Measurements from ENCODE around the gene OXLD1.
"Not testable (repeated sequence)": the region's sequence is repeated elsewhere in the genome, so short reads cannot be mapped to it uniquely, and the experiment has no call there.

The OXLD1 gene

DNA sequence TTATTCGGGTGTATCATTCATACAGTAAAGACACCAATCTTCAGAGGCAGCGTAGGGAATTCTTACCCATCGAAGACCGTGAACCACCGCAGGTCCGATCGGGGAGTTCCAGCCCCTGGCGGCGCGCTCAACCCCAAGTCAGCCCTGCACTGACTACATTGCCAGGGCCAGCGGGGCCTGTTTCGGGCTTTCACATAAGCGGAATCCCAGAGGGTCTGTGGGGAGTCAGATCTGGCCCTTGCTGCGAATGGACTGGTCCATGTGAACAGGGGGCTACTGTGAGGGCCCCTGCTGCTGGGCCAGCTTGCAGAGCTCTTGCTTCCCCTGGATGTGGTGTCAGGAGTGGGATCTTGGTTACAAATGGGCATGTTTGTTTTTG lies 17.7 kb downstream of the OXLD1 start:
- ATAC-seq, result no peak

DNA sequence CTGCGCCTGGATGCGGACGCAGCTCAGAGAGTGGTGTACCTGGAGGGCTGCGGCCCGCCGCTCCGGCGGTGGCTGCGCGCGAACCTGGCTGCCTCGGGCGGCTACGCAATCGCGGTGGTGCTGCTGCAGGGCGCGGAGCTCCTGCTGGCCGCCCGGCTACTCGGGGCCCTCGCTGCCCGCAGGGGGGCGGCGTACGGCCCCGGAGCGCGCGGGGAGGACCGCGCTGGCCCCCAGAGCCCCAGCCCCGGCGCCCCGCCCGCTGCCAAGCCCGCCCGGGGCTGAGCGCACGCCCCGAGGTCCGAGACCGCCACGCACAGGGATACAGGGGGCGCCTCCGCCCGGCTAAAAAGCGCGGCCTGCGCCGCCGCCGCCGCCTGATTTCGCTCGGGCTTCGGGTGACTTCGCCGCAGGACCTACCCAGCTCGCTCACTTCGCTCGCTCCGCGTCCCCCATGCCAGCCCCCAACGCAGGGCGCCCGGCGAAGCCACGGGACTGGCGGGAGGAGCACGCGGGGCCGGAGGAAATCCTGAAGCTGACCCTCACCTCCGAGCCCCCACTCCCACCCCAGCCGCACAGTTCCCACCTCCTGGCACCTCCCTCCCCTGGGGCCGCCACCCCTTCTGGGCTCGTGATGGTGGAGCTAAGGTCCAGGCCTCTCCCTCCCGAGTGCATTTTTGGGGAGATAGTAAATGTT lies 18.2 kb downstream of the OXLD1 start:
- no peak for ATAC-seq

DNA sequence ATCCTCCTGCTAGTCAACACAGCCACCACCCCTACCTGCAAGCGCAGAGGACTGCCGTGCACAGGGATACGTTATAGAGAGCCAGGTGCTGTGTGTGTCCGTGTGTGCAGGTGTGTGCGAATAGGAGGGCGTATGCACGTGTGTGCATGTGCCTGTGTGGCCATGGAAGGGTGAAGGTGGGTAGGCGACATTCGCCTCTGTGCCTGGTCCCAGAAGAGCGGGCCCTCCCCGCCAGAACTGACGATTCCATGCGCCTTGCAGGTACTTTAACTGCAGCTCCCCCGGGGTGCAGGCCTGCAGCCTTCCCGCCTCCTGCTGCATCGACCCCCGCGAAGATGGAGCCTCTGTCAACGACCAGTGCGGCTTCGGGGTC lies 18.8 kb downstream of the OXLD1 start:
- no peak for ATAC-seq

DNA sequence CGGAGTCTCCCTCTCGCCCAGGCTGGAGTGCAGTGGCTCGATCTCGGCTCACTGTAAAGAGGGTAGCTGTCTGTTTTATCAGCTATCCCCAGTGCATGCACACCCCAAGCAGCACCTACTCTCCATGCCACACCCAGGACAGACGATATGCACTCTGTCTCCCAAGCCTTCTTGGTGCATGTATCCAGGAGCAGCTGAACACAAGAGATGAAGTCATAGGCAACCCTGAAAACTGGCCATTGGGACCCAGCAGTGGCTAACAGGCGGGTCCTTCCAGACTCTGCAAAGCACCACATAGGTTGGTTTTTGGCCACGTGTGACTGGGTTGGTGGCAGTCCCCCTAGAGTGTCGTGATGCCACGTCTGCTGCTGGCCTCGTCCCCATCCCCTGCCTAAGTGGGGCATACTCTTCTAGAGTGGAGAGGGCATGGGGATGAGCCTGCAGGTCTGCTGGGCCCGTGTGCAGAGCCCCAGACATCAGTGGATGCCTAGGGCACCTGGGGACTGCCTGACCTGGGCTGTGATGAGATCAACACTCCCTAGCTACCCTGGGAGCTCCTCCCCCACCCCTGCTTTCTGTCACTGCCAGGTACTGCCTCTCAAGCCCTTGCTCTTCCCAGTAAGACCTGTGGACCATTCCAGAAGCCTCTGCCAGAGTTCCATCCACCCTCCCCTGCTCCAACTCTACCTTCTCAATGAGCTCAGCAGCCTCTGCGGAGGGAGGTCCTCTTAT lies 19.4 kb downstream of the OXLD1 start:
- ATAC-seq, result no peak

DNA sequence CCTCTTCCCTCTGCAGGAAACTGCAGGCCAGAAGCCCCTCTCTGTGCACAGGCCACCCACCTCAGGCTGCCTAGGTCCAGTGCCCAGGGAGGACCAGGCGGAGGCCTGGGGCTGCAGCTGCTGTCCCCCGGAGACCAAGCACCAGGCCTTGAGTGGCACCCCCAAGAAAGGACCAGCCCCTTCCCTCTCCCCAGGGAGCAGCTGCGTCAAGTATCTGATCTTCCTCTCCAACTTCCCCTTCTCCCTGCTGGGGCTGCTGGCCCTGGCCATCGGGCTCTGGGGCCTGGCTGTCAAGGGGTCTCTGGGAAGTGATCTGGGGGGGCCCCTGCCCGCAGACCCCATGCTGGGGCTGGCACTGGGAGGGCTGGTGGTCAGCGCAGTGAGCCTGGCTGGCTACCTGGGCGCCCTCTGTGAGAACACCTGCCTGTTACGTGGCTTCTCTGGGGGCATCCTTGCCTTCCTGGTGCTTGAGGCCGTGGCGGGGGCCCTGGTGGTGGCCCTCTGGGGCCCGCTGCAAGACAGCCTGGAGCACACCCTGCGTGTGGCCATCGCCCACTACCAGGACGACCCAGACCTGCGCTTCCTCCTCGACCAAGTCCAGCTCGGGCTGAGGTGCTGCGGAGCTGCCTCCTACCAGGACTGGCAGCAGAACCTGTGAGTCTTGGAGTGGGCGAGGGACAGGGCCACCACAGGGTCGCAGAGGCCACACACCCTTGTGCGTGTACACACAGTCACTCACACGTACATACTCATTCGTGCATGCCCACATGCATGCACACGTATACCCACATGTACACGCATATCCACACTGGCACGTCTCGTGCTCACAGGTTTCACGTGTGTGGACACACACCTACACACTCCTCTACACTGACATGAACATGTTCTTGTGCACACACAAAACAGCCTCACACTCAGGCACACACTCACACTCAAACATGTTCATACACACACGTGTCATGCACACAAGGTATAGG lies 21.1 kb downstream of the OXLD1 start:
- no peak for ATAC-seq

DNA sequence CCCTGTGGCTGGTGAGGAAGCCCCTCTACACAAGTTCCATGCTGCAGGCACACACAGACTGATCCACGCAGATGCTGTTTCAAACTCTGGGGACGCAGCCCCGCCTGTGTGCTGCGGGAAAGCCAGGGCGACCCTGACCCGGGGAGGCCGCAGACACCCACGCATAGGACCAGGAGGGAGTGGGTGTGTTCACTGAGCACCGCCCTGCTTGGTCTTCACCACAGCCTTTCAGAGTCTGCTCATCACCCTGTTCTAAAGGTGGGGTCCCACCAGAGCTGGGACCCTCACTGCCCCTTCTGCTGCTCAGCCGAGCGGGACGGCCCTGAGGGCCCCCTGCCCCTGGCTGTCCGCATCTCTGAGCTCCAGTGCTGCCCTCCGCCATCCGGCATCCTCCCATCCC lies 21.9 kb downstream of the OXLD1 start:
- ATAC-seq, result no peak

DNA sequence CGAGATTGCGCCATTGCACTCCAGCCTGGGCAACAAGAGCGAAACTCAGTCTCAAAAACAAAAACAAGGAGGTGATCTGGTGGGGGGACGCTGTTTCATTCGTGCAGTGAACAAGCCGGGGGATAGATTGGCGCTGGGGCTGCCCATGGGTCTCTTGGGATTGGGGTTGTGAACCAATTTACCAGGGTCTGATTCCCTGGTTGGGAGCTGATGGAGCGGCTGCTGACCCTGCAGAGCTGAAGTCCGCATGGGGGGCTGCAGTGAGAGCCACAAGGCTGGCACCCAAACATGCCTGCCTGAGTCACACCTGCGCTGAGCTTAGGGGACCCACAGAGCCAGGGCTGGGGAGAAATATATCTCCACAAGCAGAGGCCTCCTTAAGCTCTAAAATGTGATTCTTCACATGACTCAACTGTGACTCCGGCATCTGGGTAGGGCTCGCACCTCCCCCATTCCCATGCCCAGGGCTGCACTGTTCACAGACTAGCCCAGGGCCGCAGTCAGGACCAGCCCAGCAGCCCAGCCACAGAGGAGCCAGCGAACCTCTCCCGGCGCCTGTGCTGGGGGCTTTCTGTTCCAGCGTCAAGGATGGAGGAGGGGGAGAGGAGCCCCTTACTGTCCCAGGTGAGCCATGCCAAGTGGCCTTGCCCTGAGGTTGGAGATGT lies 24.4 kb downstream of the OXLD1 start:
- ATAC-seq, result no peak

DNA sequence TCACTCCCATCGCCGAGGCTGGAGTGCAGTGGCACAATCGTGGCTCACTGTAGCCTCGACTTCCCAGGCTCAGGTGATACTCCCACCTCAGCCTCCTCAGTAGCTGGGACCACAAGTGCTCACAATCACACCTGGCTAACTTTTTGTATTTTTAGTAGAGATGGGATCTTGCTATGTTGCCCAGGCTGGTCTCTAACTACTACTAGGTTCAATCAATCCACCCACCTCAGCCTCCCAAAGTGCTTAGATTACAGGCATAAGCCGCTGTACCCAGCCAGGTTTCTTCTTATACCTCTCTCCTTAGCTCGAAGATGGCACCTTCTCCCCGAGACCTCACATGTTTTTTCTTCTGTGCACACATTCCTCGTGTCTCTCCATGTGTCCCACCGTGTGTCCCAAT lies 26.4 kb downstream of the OXLD1 start:
- no peak for ATAC-seq

DNA sequence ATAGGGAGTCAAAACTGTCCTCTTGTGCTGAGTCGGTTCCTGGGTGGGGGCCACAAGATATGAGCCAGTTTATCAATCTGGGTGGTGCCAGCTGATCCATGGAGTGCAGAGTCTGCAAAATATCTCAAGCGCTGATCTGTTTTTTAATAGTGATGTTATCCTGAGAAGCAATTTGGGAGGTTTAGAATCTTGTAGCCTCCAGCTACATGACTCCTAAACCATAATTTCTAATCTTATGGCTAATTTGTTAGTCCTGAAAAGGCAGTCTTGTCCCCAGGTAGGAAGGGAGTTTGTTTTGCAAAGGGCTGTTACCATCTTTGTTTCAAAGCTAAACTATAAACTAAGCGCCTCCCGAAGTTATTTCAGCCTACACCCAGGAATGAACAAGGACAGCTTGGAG lies 27.7 kb downstream of the OXLD1 start:
- ATAC-seq, result no peak

DNA sequence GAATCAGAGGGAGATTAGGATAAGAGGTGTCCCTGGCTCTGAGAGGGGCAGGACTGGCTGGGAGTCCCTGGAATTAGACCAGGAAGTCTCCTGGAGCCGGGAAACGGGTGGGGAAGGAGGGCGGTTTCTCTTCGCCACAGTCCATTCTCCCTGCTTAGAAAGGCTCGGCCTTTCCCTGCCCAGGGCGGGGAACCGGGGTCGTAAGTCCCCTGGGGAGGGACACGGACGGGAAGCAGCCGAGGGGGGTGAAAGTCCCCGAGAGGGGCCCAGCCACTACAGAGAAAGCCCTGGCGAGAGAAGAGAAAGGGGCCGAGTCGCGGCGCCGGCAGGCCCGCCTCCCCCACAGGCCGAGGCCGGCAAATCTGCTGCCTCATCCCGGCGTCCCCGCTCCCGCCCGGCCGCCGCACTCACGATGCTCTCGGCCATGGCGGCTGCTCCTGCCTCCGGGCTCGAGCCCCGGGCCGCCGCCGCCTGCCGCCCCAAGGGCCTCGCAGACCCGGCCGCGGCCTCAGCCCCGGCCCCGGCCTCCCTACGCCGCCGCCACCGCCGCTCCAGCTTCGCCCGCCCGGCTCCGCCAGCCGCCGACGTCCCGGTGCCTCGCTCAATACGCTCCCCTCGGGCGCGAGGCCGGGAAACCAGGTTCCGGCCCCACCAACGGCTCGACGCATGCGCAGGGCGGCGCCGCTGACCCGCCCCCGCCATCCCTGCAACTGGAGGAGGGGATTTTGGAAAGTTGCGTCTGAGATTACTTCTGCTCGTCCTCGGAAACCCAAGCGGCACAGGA lies 29.7 kb downstream of the OXLD1 start, which contains the start of the genes NPLOC4 and TSPAN10:
NPLOC4 (minus strand) TSS at position 608 of the 784 bp plus-strand sequence; CDS start at position 426, 182 bp downstream.
TSPAN10 (plus strand) TSS at position 692 of the 784 bp plus-strand sequence. CDS start 5,217 bp downstream, outside the sequence.
- ATAC-seq, result peak; percentile 90 to 91

DNA sequence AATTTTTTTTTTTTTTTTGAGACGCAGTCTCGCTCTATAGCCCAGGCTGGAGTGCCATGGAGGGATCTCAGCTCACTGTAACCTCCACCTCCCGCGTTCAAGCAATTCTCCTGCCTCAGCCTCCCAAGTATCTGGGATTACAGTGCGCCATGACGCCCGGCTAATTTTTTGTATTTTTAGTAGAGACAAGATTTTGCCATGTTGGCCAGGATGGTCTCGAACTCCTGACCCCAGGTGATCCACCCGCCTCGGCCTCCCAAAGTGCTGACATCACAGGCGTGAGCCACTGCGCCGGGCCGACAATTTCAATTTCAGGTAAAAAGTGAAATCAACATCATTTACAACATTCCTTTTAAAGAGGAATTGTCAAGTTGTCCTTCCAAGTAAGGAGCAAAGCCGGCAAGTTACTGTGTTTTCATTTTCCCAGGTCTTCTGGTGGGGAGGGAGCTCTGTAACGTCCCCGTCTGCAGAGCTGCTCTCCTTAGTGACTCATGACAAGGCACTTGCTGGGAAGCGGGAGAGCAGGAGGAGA lies 30.4 kb downstream of the OXLD1 start:
- peak; percentile 6 to 10 for ATAC-seq

DNA sequence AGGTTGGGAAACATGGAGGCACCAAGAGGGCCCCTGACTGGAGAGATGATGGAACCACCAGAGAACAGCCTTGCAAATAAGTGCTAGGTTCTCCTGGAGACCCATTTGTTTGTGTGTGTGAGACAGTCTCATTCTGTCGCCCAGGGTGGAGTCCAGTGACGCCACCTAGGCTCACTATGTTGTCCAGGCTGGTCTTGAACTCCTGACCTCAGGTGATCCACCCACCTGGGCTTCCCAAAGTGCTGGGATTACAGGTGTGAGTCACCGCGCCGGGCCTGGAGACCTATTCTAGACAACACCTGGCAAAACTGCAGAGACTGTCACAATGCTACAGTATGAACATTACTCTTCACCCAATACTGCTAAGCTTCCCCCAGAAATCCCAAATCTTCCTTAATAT lies 31.0 kb downstream of the OXLD1 start:
- ATAC-seq, result no peak

DNA sequence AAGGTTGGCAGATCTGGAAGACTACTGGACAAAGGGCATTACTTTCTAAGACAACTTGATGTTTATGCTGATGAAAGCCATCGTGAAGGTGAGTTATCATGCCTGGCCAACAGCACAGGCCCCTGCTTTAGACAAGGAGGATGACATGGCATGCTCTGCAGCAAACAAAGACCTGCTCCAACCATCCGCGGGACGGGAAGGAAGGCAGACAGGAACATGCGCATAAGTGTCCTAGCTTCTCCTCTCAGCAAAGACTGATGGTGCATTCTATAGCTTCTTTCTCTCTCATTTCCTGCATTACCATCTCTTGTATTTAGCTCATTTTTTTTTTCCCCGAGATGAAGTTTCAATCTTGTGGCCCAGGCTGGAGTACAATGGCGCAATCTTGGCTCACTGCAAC lies 34.9 kb downstream of the OXLD1 start:
- no peak for ATAC-seq

DNA sequence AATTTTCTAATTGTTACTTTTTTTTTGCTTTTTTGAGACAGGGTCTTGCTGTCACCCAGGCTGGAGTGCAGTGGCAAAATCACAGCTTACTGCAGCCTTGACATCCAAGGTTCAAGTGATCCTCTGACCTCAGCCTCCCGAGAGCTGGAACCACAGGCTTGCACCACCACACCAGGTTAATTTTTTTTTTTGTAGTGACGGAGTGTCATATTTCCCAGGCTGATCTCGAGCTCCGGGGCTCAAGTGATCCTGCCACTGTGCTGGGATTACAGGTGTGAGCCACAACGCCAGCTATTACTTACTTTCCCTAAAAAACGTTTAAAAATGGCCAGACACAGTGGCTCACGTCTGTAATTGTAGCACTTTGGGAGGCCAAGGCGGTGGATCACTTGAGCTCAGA lies 36.1 kb downstream of the OXLD1 start:
- ATAC-seq, result no peak

DNA sequence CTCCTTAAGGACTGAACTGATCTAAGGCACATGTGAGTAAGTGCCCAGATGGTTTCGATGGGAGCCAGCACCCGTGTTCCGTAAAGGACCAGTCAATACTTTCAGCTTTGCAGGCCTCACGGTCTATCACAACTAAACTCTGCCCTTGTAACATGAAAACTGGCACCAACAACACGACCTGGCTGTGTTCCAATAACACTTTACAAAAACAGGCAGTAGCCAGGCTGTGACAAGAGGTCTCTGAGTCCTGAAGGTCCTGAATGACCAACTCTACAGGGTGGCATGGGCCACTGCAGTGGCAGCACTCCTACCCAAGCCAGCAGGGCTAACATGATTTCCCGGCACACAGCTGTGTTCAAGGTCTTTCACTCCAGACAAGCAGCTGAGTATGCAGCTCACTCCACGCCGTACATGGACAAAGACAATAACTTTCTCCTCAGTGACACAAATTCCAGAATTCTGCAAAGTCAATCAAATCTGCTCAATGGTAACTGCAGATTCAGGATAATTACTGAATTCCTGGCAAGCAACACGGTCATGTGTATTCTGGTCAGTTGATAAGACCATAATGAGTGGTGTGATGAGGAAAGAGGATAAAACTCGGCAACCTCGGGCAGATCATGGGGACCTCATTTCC lies 44.8 kb downstream of the OXLD1 start:
- ATAC-seq, result no peak

DNA sequence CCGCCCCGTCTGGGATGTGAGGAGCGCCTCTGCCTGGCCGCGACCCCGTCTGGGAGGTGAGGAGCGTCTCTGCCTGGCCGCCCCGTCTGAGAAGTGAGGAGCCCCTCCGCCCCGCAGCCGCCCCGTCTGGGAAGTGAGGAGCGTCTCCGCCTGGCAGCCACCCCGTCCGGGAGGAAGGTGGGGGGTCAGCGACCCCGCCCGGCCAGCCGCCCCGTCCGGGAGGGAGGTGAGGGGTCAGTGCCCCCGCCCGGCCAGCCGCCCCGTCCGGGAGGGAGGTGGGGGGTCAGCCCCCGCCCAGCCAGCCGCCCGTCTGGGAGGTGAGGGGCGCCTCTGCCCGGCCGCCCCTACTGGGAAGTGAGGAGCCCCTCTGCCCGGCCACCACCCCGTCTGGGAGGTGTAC lies 48.1 kb downstream of the OXLD1 start:
- ATAC-seq, result not testable (repeated sequence)

DNA sequence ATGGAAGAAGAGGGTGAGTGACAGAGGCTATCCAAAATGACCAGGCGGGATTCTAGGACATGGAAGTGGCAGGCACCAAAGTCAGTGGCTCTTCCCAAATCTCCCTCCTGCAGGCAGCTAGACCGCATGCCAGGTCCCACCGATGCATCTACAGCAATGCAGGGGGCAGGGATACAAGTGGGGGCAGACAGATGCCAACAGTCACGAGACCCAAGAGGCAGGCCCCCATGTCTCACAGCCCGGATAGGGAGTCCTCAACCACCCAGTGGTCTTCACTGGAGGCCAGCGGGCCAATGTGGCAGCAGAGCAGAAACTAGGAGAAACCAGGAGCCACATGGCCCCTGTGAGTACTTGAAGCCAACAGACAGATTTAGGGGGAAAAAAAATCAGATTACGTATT lies 49.5 kb downstream of the OXLD1 start:
- ATAC-seq, result no peak

DNA sequence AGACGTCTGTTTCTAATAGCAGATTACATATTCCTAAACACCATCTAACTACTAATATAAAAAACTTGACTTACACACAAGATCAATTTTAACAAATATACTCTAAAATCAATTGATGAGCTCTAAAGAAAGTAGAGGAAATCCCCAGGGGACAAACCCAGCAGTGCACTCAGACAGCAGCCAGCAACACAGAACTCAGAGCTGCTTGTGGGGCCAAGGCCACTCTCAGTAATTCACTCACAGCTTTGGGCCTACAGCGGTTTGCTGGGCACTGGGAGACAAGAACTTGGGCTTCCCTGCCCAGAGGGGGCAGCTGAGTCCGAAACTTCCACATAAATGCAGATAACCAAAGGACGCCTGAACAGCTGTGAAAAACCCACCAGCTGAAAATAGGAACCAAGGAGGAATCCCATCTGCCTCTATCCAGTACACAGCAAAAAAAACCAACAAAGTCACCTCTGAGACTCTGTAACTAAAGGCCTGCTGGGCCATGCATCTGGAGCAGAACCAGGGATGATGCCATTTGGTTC lies 50.9 kb downstream of the OXLD1 start:
- no peak for ATAC-seq

Measured in activated CD4-positive, CD25-positive, alpha-beta regulatory T cell treated with anti-CD3 and anti-CD28 coated beads, Interleukin-2, amount 50 U/mL, for 24 hours (primary cell).